Measurements from ENCODE around the gene ANXA5. TPM values are rescaled to one million over a fixed set of nuclear protein-coding genes. Genes with fewer than 3 reads are reported as not detected.

Gene ANXA5
- total RNA-seq, 6 donors from 2014 or later: 156 to 446 (median 301) TPM

DNA sequence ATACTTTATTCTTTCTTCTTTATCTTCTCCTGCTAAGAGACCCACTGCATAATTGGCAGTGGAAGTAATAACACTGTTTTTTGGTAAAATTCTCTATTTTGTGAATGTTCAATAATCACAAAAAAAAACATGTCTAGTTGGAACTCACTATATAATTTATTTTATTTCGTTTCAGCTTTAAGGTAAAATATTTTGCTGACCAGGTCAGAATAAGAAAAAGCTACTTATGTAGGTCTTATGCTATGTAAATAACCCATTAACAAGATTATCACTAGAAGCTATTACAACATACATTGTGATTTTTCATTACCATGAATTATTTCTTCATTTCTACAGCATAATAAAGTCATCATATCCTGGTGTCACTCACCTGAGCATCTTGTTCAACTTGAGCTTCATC lies 19.3 kb downstream of the ANXA5 start:
- Histone ChIP-seq H3K4me1 (no peaks in the 10 kb centered on the region), H3K27me3 (no peaks in the 10 kb centered on the region), H3K4me3 (no peak overlapping the region), H3K9me3 (no peaks in the 10 kb centered on the region), H3K27ac (no peak overlapping the region), H3K36me3 (peaks cover 39 to 97% (median 63%) of the 10 kb centered on the region in 4 donors)
- no peak for ATAC-seq (ENCODE audit: low FRiP score in 2 of 2)
- no peak for DNase-seq
- WGBS, 2 donors: 86 to 88% methylated on average over 1 of the region's 1 CpG
- TF ChIP-seq POLR2AphosphoS5 (IDR thresholded peaks at IDR 0.05) (no peak), POLR2A (IDR thresholded peaks at IDR 0.05) (no peak), EP300 (IDR thresholded peaks at IDR 0.05) (no peak)
- TF ChIP-seq, protein P1, sequence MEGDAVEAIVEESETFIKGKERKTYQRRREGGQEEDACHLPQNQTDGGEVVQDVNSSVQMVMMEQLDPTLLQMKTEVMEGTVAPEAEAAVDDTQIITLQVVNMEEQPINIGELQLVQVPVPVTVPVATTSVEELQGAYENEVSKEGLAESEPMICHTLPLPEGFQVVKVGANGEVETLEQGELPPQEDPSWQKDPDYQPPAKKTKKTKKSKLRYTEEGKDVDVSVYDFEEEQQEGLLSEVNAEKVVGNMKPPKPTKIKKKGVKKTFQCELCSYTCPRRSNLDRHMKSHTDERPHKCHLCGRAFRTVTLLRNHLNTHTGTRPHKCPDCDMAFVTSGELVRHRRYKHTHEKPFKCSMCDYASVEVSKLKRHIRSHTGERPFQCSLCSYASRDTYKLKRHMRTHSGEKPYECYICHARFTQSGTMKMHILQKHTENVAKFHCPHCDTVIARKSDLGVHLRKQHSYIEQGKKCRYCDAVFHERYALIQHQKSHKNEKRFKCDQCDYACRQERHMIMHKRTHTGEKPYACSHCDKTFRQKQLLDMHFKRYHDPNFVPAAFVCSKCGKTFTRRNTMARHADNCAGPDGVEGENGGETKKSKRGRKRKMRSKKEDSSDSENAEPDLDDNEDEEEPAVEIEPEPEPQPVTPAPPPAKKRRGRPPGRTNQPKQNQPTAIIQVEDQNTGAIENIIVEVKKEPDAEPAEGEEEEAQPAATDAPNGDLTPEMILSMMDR (IDR thresholded peaks at IDR 0.05): no peak

DNA sequence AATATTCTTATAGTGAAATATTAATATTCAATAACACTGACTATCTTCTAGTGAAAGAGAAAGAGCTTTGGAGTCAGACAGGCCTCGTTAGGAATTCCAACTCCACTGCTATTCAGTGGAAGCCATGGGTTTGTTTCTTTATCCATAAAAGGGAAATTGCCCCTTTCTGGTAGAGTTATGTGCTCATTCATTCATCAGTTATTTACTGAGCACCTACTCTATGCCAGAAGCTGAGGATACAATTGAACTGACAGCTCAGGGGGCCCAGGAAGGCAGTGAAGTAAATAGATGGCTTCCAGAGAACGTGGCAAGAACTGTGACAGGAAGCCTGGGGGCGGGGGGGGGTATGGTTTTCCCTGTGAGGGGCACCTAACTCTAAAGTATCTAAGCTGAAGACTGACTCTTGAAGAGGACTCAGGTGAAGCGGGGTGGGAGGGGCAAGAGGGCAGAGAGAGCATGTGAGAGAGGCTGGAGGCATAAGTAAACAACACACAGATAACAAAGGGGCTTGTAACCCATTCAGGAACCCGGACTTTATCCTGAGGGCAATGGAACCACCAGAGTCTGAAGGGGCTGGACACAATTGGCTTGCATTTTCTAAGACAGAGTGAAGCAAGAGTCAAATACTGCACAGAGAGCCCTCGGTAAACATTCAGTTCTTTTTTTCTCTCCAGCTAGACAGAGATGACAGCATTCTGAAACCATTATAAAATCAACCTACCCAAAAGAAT lies 20.3 kb downstream of the ANXA5 start:
- Histone ChIP-seq H3K36me3 (peaks cover 31 to 97% (median 69%) of the 10 kb centered on the region in 4 donors), H3K4me1 (no peaks in the 10 kb centered on the region), H3K27me3 (no peaks in the 10 kb centered on the region), H3K27ac (no peak overlapping the region), H3K9me3 (no peaks in the 10 kb centered on the region), H3K4me3 (no peak overlapping the region)
- TF ChIP-seq POLR2A (IDR thresholded peaks at IDR 0.05) (no peak), POLR2AphosphoS5 (IDR thresholded peaks at IDR 0.05) (no peak), EP300 (IDR thresholded peaks at IDR 0.05) (no peak)
- TF ChIP-seq, protein P1 (IDR thresholded peaks at IDR 0.05): no peak
- WGBS, 2 donors: 73 to 78% methylated on average over 6 of the region's 6 CpGs
- DNase-seq (no peak), ATAC-seq (ENCODE audit: low FRiP score in 2 of 2) (no peak)

DNA sequence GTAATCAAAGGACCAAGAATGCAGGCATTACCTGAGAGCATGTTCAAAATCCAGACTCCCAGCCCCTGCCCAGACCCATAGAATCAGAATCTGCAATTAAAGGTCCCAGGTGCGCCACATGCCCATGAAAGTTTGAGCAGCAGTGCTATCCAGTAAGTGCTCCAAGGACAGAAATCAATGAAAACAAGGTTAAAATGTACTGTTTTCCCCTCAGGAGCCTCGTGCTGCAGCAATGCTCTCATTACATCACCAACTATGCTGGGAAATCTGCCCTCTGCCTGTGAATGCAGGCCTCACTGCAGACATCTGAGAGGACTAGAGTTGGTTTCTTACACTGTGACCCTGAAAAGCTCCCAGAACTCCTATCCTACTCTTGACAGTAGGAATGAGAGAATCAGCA lies 21.1 kb downstream of the ANXA5 start:
- no peak overlapping the region for H3K27ac ChIP-seq
- H3K4me3 ChIP-seq: no peak overlapping the region
- WGBS, 2 donors: 83 to 86% methylated on average over 2 of the region's 2 CpGs
- TF ChIP-seq POLR2A (IDR thresholded peaks at IDR 0.05) (no peak), POLR2AphosphoS5 (IDR thresholded peaks at IDR 0.05) (no peak), EP300 (IDR thresholded peaks at IDR 0.05) (no peak)
- TF ChIP-seq, protein P1 (IDR thresholded peaks at IDR 0.05): no peak
- H3K27me3 ChIP-seq: no peaks in the 10 kb centered on the region
- ATAC-seq (ENCODE audit: low FRiP score in 2 of 2): no peak
- H3K4me1 ChIP-seq: no peaks in the 10 kb centered on the region
- no peak for DNase-seq
- peaks cover 24 to 97% (median 66%) of the 10 kb centered on the region in 4 donors for H3K36me3 ChIP-seq
- no peaks in the 10 kb centered on the region for H3K9me3 ChIP-seq

DNA sequence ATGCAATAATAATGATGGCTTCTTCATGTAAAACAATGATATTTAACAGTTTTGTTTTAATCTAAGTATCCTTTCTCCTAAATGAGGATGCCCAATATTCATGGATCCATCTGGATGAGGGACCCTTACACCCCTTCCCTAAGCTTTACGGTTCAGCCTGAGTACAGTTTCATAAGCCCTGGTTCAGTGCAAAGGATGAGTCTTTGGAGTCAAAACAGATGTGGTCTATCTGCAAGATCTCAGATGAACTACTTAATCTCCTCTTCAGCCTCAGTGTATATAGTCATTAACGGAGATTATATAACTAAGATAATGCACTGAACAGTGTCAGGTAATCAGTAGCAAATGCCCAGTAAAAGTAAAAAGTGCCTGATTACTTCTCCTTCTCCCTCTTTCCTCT lies 22.1 kb downstream of the ANXA5 start:
- Histone ChIP-seq H3K27ac (no peak overlapping the region), H3K27me3 (no peaks in the 10 kb centered on the region), H3K36me3 (peaks cover 19 to 97% (median 62%) of the 10 kb centered on the region in 4 donors), H3K4me3 (no peak overlapping the region), H3K9me3 (no peaks in the 10 kb centered on the region), H3K4me1 (no peaks in the 10 kb centered on the region)
- no peak for ATAC-seq (ENCODE audit: low FRiP score in 2 of 2)
- WGBS, 2 donors: 96 to 97% methylated on average over 2 of the region's 2 CpGs
- DNase-seq: no peak
- TF ChIP-seq EP300 (IDR thresholded peaks at IDR 0.05) (no peak), POLR2AphosphoS5 (IDR thresholded peaks at IDR 0.05) (no peak), POLR2A (IDR thresholded peaks at IDR 0.05) (no peak)
- TF ChIP-seq, protein P1 (IDR thresholded peaks at IDR 0.05): no peak

DNA sequence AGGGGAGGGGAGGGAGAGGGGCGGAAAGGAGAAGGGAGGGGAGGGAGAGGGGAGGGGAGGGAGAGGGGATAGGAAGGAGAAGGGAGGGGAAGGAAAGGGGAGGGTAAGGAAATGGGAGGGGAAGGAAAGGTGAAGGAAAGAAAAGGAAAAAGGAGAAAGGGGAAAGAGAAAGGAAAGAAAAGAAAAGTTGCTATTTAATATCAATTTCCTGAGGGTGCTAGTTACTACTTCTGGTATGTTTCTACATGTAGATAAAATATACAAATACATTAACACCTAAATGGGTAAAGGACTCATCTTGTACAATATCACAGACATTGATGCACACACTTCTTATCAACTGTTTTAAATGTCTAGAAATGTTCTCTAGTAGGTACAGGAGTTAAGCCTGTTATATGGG lies 22.6 kb downstream of the ANXA5 start:
- no peak for DNase-seq

More for the DNA sequence above, 22.6 kb downstream of the ANXA5 start:
- WGBS, 2 donors: 64 to 100% methylated on average over 1 of the region's 1 CpG
- H3K4me1 ChIP-seq: no peaks in the 10 kb centered on the region
- TF ChIP-seq POLR2AphosphoS5 (IDR thresholded peaks at IDR 0.05) (no peak), EP300 (IDR thresholded peaks at IDR 0.05) (no peak), POLR2A (IDR thresholded peaks at IDR 0.05) (no peak)
- TF ChIP-seq, protein P1 (IDR thresholded peaks at IDR 0.05): no peak
- no peaks in the 10 kb centered on the region for H3K9me3 ChIP-seq
- no peak for ATAC-seq (ENCODE audit: low FRiP score in 2 of 2)
- H3K36me3 ChIP-seq: peaks cover 24 to 97% (median 64%) of the 10 kb centered on the region in 4 donors
- no peak overlapping the region for H3K4me3 ChIP-seq
- no peak overlapping the region for H3K27ac ChIP-seq
- H3K27me3 ChIP-seq: no peaks in the 10 kb centered on the region
